CD4-positive, alpha-beta T cell (primary cell): ENCODE data around the gene ELAVL1. TPM values are rescaled to one million over a fixed set of nuclear protein-coding genes. Genes with fewer than 3 reads are reported as not detected.

Source experiments
- ATAC-seq: fragments of 200-7000 bp; cut with Tn5 transposase; one replicate; pipeline ENCODE4 v1.10.0; 2022; ENCODE audit warnings: mild to moderate bottlenecking; ENCODE audit not compliant: poor library complexity
- CTCF ChIA-PET: fragments of 350-600 bp; sonication (Branson Sonifier 250); formaldehyde crosslinking; loops from one replicate; lab custom pipeline; 2021; ENCODE audit warnings: antibody characterized with exemption, inconsistent platforms; lab: Charles Lee
- POLR2A ChIA-PET: fragments of 350-600 bp; sonication (Branson Sonifier 250); formaldehyde crosslinking; loops from one replicate; lab custom pipeline; 2021; ENCODE audit warnings: antibody characterized with exemption, inconsistent platforms; lab: Charles Lee
- DNase-seq, 14 experiments: peaks; one replicate each; pipeline ENCODE4 v3.0.0-alpha.2; 2013 to 2020; ENCODE audit warnings: mixed read lengths in 2 of 14
- H3K27ac ChIP-seq, 2 donors: one replicate each; pipeline versions ENCODE4 v1.5.1 to v1.7.0; 2013; ENCODE audit warnings: low read length in 2 of 2, low read depth in 1 of 2, mild to moderate bottlenecking in 1 of 2
- H3K27me3 ChIP-seq, 2 experiments: 1 replicate in 1 of 2; 2 replicates in 1 of 2; pipeline versions ENCODE4 v1.6.1 to v1.7.0; 2013; ENCODE audit warnings: low read length in 2 of 2, control low read depth in 1 of 2, mild to moderate bottlenecking in 1 of 2, moderate library complexity in 1 of 2; ENCODE audit not compliant: insufficient read depth in 2 of 2, control insufficient read depth in 1 of 2
- H3K36me3 ChIP-seq: one replicate; pipeline ENCODE4 v1.6.1; 2013; ENCODE audit warnings: low read length, control low read depth; ENCODE audit not compliant: insufficient read depth
- H3K4me1 ChIP-seq: one replicate; pipeline ENCODE4 v1.6.1; 2013; ENCODE audit warnings: low read length, control low read depth; ENCODE audit not compliant: insufficient read depth
- H3K4me3 ChIP-seq: one replicate; pipeline ENCODE4 v1.5.1; 2013; ENCODE audit warnings: mild to moderate bottlenecking, low read length, moderate library complexity
- H3K9me3 ChIP-seq, 2 experiments: 1 replicate in 1 of 2; 2 replicates in 1 of 2; pipeline versions ENCODE4 v1.6.1 to v1.7.0; 2013; ENCODE audit warnings: low read length in 2 of 2, mild to moderate bottlenecking in 2 of 2, control low read depth in 1 of 2, moderate library complexity in 1 of 2; ENCODE audit not compliant: control insufficient read depth in 1 of 2, insufficient read depth in 1 of 2
- H3K27ac Mint-ChIP-seq: one replicate; pipeline ENCODE4 v1.8.0; 2020; ENCODE audit warnings: mixed read lengths
- H3K27me3 Mint-ChIP-seq: one replicate; pipeline ENCODE4 v1.8.0; 2021; ENCODE audit warnings: mixed read lengths
- H3K36me3 Mint-ChIP-seq: one replicate; pipeline ENCODE4 v1.8.0; 2021; ENCODE audit warnings: low read depth, mixed read lengths
- H3K4me1 Mint-ChIP-seq: one replicate; pipeline ENCODE4 v1.8.0; 2021; ENCODE audit warnings: low read depth, mixed read lengths
- H3K4me3 Mint-ChIP-seq: one replicate; pipeline ENCODE4 v1.8.0; 2020; ENCODE audit warnings: mild to moderate bottlenecking, mixed read lengths
- H3K9me3 Mint-ChIP-seq: one replicate; pipeline ENCODE4 v1.8.0; 2020; ENCODE audit warnings: mixed read lengths
- intact Hi-C, 2 experiments: fragments of 100-400 bp; cut with DNase I in 1 of 2; cut with micrococcal nuclease in 1 of 2; formaldehyde crosslinking; loops; one replicate each; pipeline versions ENCODE4 v1.15.1 to v1.9.0; 2023 to 2025; cut with DNase I, micrococcal nuclease
- total RNA-seq, 174 experiments: library from RNA in 2 of 174; stranded (reverse) in 2 of 174; gene quantifications; one replicate each; pipeline ENCODE4 v1.2.3 and lab custom pipeline; 2021 to 2026
- TF ChIP-seq, protein P1 (sequence below): fragments of 200-600 bp; IDR thresholded peaks from one replicate; pipeline ENCODE4 v1.8.0; 2022; ENCODE audit warnings: antibody characterized with exemption, mild to moderate bottlenecking

Gene ELAVL1
- total RNA-seq, 2 experiments from 2014 or later, result 17.1 to 20.8 TPM

DNA sequence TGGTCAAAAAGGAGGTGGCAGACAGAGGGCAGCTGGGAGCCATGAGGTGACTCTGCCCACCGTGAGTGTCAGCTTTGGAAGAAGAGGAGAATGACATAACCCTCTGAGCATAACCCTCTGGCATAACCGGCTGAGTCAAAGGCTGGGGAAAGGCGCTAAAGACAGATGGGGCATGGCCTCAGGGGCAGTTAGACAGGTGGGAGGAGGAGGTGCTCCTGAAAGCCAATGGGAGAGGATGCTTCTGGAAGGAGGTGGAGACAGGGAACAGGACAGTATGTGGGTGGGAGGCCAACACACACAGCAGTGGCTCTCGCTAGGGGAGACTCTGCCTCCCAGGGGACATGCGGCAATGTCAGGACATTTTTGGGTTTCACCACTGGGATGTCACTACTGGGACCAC, 17.1 kb downstream of the ELAVL1 start:
- no peak for ATAC-seq
- H3K9me3 ChIP-seq, result no peaks in the 10 kb centered on the region
- peaks cover under 1% of the 10 kb centered on the region for H3K4me1 ChIP-seq
- ChIA-PET CTCF (no interaction called here), POLR2A (no interaction called here)
- Mint-ChIP-seq H3K4me3 (no peak overlapping the region), H3K4me1 (peaks cover 16% of the 10 kb centered on the region), H3K27ac (no peak overlapping the region), H3K27me3 (no peaks in the 10 kb centered on the region), H3K36me3 (peaks cover 71% of the 10 kb centered on the region), H3K9me3 (no peaks in the 10 kb centered on the region)
- no peak for DNase-seq
- intact Hi-C loops, result no loop called here
- H3K36me3 ChIP-seq, result peaks cover 83% of the 10 kb centered on the region
- TF ChIP-seq, protein P1, sequence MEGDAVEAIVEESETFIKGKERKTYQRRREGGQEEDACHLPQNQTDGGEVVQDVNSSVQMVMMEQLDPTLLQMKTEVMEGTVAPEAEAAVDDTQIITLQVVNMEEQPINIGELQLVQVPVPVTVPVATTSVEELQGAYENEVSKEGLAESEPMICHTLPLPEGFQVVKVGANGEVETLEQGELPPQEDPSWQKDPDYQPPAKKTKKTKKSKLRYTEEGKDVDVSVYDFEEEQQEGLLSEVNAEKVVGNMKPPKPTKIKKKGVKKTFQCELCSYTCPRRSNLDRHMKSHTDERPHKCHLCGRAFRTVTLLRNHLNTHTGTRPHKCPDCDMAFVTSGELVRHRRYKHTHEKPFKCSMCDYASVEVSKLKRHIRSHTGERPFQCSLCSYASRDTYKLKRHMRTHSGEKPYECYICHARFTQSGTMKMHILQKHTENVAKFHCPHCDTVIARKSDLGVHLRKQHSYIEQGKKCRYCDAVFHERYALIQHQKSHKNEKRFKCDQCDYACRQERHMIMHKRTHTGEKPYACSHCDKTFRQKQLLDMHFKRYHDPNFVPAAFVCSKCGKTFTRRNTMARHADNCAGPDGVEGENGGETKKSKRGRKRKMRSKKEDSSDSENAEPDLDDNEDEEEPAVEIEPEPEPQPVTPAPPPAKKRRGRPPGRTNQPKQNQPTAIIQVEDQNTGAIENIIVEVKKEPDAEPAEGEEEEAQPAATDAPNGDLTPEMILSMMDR, result no peak
- H3K4me3 ChIP-seq, result no peak overlapping the region
- H3K27me3 ChIP-seq, result no peaks in the 10 kb centered on the region
- no peak overlapping the region for H3K27ac ChIP-seq

DNA sequence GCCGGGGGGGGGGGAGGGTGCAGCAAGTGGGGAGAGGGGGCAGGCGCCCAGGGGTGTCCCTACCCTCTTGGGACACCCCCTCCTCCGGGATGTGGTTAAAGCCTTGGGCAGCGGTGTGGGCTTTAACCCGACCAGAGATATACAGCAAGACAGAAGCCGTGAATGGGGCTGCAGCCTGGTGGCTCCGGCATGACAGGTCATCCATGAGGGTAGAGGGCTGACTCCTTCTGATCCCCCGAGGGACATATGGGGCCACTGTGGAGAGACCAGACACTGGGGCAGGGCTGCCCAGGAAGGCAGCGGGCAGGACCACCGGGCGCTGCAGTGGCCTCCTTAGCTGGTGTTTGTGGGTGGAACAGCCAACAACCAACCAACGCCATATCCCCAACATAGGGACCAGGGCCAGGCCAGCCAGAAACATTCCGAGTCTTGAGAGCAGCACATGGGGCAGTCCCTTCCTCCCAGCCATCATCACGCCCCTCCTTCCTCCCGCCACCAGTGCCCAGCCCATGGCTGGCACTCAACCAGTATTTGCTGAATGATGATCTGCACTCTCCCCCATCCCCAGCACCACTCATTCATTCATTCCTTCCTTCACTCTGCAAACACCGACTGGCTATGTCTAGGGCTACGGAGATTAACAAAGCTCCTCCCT, 18.2 kb downstream of the ELAVL1 start:
- H3K36me3 ChIP-seq, result peaks cover 86% of the 10 kb centered on the region

DNA sequence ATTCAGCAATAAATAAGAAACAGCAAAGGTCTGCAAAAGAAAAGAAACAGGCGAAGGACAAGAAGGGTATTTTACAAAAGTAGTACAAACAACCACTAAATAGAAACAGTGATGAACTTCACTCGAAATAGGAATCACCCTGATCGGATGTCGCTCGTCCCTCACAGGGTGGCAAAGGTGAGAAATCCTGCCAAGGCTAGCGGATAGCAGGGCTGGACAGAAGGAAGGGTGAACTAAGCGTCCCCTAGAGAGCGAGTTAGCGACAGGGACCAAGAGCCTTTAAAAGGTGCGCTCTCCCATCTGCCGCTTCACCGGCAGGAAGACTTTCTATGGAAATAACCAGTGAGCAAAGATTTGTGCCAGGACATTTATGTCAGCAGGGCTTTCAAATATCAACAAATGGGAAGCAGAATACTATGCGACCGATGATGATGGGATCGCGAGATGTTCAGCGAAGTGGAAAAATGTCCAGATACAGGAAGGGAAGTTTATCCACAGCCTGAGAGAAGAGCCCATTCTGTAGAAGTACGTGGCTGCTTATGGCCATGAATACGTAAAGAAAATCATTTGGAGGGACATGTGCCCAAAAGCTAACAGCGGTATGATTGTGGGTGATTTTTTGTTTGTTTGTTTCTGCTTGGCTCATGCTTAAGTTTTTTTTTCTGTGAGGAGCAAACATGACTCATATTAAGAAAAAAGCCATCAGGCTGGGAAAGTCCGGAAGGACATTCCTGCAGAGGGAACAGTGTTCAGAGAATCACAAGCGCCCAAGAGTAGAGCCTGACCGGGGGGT, 18.9 kb downstream of the ELAVL1 start:
- Histone ChIP-seq H3K4me3 (no peak overlapping the region), H3K4me1 (no peaks in the 10 kb centered on the region), H3K27ac (no peak overlapping the region), H3K36me3 (peaks cover 88% of the 10 kb centered on the region), H3K27me3 (no peaks in the 10 kb centered on the region), H3K9me3 (no peaks in the 10 kb centered on the region)
- DNase-seq, result no peak
- ChIA-PET CTCF (no interaction called here), POLR2A (no interaction called here)
- H3K4me3 Mint-ChIP-seq, result no peak overlapping the region
- TF ChIP-seq, protein P1, result no peak
- no peaks in the 10 kb centered on the region for H3K9me3 Mint-ChIP-seq
- no peak overlapping the region for H3K27ac Mint-ChIP-seq
- H3K4me1 Mint-ChIP-seq, result peaks cover 16% of the 10 kb centered on the region
- no peak for ATAC-seq
- H3K36me3 Mint-ChIP-seq, result peaks cover 74% of the 10 kb centered on the region
- intact Hi-C loops, result no loop called here
- H3K27me3 Mint-ChIP-seq, result no peaks in the 10 kb centered on the region

More for the DNA sequence above, 18.2 kb downstream of the ELAVL1 start:
- no peaks in the 10 kb centered on the region for H3K9me3 Mint-ChIP-seq
- H3K27me3 ChIP-seq, result no peaks in the 10 kb centered on the region
- no peaks in the 10 kb centered on the region for H3K4me1 ChIP-seq
- CTCF ChIA-PET, result no interaction called here
- POLR2A ChIA-PET, result no interaction called here
- no peak overlapping the region for H3K4me3 ChIP-seq
- TF ChIP-seq, protein P1, result no peak
- peaks cover 16% of the 10 kb centered on the region for H3K4me1 Mint-ChIP-seq
- H3K27me3 Mint-ChIP-seq, result no peaks in the 10 kb centered on the region
- ATAC-seq, result no peak
- no peaks in the 10 kb centered on the region for H3K9me3 ChIP-seq
- peaks cover 77% of the 10 kb centered on the region for H3K36me3 Mint-ChIP-seq
- no peak overlapping the region for H3K4me3 Mint-ChIP-seq
- H3K27ac ChIP-seq, result no peak overlapping the region
- no peak for DNase-seq
- intact Hi-C loops, result no loop called here
- H3K27ac Mint-ChIP-seq, result no peak overlapping the region
